ENCODE measurements around the gene AFP. TPM values are rescaled to one million over a fixed set of nuclear protein-coding genes. Genes with fewer than 3 reads are reported as not detected.
"Not testable (repeated sequence)": the region's sequence is repeated elsewhere in the genome, so short reads cannot be mapped to it uniquely, and the experiment has no call there.

Gene AFP
- not detected in 2 replicates for total RNA-seq

GRCh38 chr4:73435984-73436383, at the start of gene AFP:
Gene AFP (plus strand): TSS chr4:73436221. CDS start chr4:73436263, 42 bp downstream.
- Histone ChIP-seq H4K20me1 (ENCODE audit: insufficient read depth, low read length) (no peaks in the 10 kb centered on the region), H3K79me2 (ENCODE audit: insufficient read depth, low read length) (no peaks in the 10 kb centered on the region), H3K9me3 (ENCODE audit: low read depth, low read length) (no peaks in the 10 kb centered on the region), H3K27me3 (ENCODE audit: insufficient read depth, low read length) (peaks cover 24% of the 10 kb centered on the region), H3K4me1 (ENCODE audit: insufficient read depth, low read length) (no peaks in the 10 kb centered on the region), H3K36me3 (ENCODE audit: insufficient read depth, low read length) (no peaks in the 10 kb centered on the region), H3K4me2 (ENCODE audit: insufficient read depth, low read length) (no peak within 1 kb of the TSS), H3K4me3 (ENCODE audit: insufficient read depth, low read length) (no peak within 1 kb of the TSS), H2AFZ (ENCODE audit: low read length) (no peak within 1 kb of the TSS), H3K27ac (ENCODE audit: low read depth, low read length) (no peak within 1 kb of the TSS)
- no peak for DNase-seq (ENCODE audit: insufficient read length, low spot score, missing footprints)
- no peak for TF ChIP-seq CTCF (IDR thresholded peaks at IDR 0.05; ENCODE audit: extremely low read depth, low read depth, low read length)

- no peak overlapping the region for H3K27ac ChIP-seq (ENCODE audit: low read depth, low read length)
- no peak overlapping the region for H3K4me2 ChIP-seq (ENCODE audit: insufficient read depth, low read length)
- no peak overlapping the region for H2AFZ ChIP-seq (ENCODE audit: low read length)
- H3K4me1 ChIP-seq (ENCODE audit: insufficient read depth, low read length), result no peaks in the 10 kb centered on the region
- no peak for DNase-seq (ENCODE audit: insufficient read length, low spot score, missing footprints)
- peaks cover 4% of the 10 kb centered on the region for H3K27me3 ChIP-seq (ENCODE audit: insufficient read depth, low read length)
- TF ChIP-seq CTCF (IDR thresholded peaks at IDR 0.05; ENCODE audit: extremely low read depth, low read depth, low read length), result no peak
- no peaks in the 10 kb centered on the region for H3K79me2 ChIP-seq (ENCODE audit: insufficient read depth, low read length)
- no peaks in the 10 kb centered on the region for H3K36me3 ChIP-seq (ENCODE audit: insufficient read depth, low read length)
- H4K20me1 ChIP-seq (ENCODE audit: insufficient read depth, low read length), result no peaks in the 10 kb centered on the region
- H3K4me3 ChIP-seq (ENCODE audit: insufficient read depth, low read length), result no peak overlapping the region
- H3K9me3 ChIP-seq (ENCODE audit: low read depth, low read length), result no peaks in the 10 kb centered on the region
Observed at GRCh38 chr4:73387552-73387951, 48.5 kb upstream of the AFP start.

- no peak for DNase-seq (ENCODE audit: insufficient read length, low spot score, missing footprints)
- Histone ChIP-seq H3K4me1 (ENCODE audit: insufficient read depth, low read length) (no peaks in the 10 kb centered on the region), H3K9me3 (ENCODE audit: low read depth, low read length) (no peaks in the 10 kb centered on the region), H3K4me3 (ENCODE audit: insufficient read depth, low read length) (no peak overlapping the region), H3K27me3 (ENCODE audit: insufficient read depth, low read length) (no peaks in the 10 kb centered on the region), H3K4me2 (ENCODE audit: insufficient read depth, low read length) (no peak overlapping the region), H3K27ac (ENCODE audit: low read depth, low read length) (no peak overlapping the region), H3K79me2 (ENCODE audit: insufficient read depth, low read length) (no peaks in the 10 kb centered on the region), H2AFZ (ENCODE audit: low read length) (no peak overlapping the region), H4K20me1 (ENCODE audit: insufficient read depth, low read length) (no peaks in the 10 kb centered on the region), H3K36me3 (ENCODE audit: insufficient read depth, low read length) (no peaks in the 10 kb centered on the region)
- no peak for TF ChIP-seq CTCF (IDR thresholded peaks at IDR 0.05; ENCODE audit: extremely low read depth, low read depth, low read length)
Observed at GRCh38 chr4:73388887-73389286, 47.1 kb upstream of the AFP start.

GRCh38 chr4:73389663-73390062, 46.4 kb upstream of the AFP start:
- H3K4me3 ChIP-seq (ENCODE audit: insufficient read depth, low read length); H3K9me3 ChIP-seq (ENCODE audit: low read depth, low read length); H3K36me3 ChIP-seq (ENCODE audit: insufficient read depth, low read length); H3K79me2 ChIP-seq (ENCODE audit: insufficient read depth, low read length); DNase-seq (ENCODE audit: insufficient read length, low spot score, missing footprints); H3K27me3 ChIP-seq (ENCODE audit: insufficient read depth, low read length); H3K27ac ChIP-seq (ENCODE audit: low read depth, low read length); H3K4me2 ChIP-seq (ENCODE audit: insufficient read depth, low read length); H2AFZ ChIP-seq (ENCODE audit: low read length); H3K4me1 ChIP-seq (ENCODE audit: insufficient read depth, low read length); H4K20me1 ChIP-seq (ENCODE audit: insufficient read depth, low read length): not testable (repeated sequence)

Measured in osteoblast (primary cell).